Activated naive CD8-positive, alpha-beta T cell treated with anti-CD3 and anti-CD28 coated beads for 36 hours (primary cell): Measurements from ENCODE around the gene KCNMA1. TPM values are rescaled to one million over a fixed set of nuclear protein-coding genes. Genes with fewer than 3 reads are reported as not detected.

Experiments used
- DNase-seq: peaks from one replicate; pipeline ENCODE4 v3.0.0; 2021
- H3K27ac Mint-ChIP-seq: one replicate; pipeline ENCODE4 v1.8.0; 2022; ENCODE audit warnings: mild to moderate bottlenecking, moderate library complexity, mixed read lengths
- H3K27me3 Mint-ChIP-seq: one replicate; pipeline ENCODE4 v1.8.0; 2022; ENCODE audit warnings: mild to moderate bottlenecking, mixed read lengths
- H3K36me3 Mint-ChIP-seq: one replicate; pipeline ENCODE4 v1.8.0; 2021; ENCODE audit warnings: mild to moderate bottlenecking, mixed read lengths
- H3K4me1 Mint-ChIP-seq: one replicate; pipeline ENCODE4 v1.8.0; 2021; ENCODE audit warnings: mixed read lengths
- H3K4me3 Mint-ChIP-seq: one replicate; pipeline ENCODE4 v1.8.0; 2022; ENCODE audit warnings: mild to moderate bottlenecking, moderate library complexity, mixed read lengths
- H3K9me3 Mint-ChIP-seq: one replicate; pipeline ENCODE4 v1.8.0; 2022; ENCODE audit warnings: mixed read lengths
- total RNA-seq, 2 experiments: library from RNA; stranded (reverse); gene quantifications; one replicate each; pipeline ENCODE4 v1.2.3, GENCODE V29; 2021

Gene KCNMA1
- total RNA-seq, 2 experiments from 2014 or later = not detected

- no peaks in the 10 kb centered on the region for H3K36me3 Mint-ChIP-seq
- H3K27me3 Mint-ChIP-seq = peaks cover 25% of the 10 kb centered on the region
- H3K4me1 Mint-ChIP-seq = no peaks in the 10 kb centered on the region
- H3K27ac Mint-ChIP-seq = no peak overlapping the region
- no peaks in the 10 kb centered on the region for H3K9me3 Mint-ChIP-seq
- H3K4me3 Mint-ChIP-seq = no peak overlapping the region
- DNase-seq = no peak
These were observed 6.4 kb downstream of the KCNMA1 start for GRCh38 chr10:77631241-77631640.

GRCh38 chr10:77630507-77630848 lies 7.1 kb downstream of the KCNMA1 start:
- H3K9me3 Mint-ChIP-seq = no peaks in the 10 kb centered on the region
- H3K4me1 Mint-ChIP-seq = peaks cover under 1% of the 10 kb centered on the region
- H3K4me3 Mint-ChIP-seq = no peak overlapping the region
- no peak overlapping the region for H3K27ac Mint-ChIP-seq
- no peak for DNase-seq
- H3K27me3 Mint-ChIP-seq = peaks cover 18% of the 10 kb centered on the region
- H3K36me3 Mint-ChIP-seq = no peaks in the 10 kb centered on the region

GRCh38 chr10:77629775-77630506 lies 7.7 kb downstream of the KCNMA1 start:
- H3K27me3 Mint-ChIP-seq = peaks cover 14% of the 10 kb centered on the region

GRCh38 chr10:77628906-77629730 lies 8.5 kb downstream of the KCNMA1 start:
- no peaks in the 10 kb centered on the region for H3K9me3 Mint-ChIP-seq
- no peak overlapping the region for H3K4me3 Mint-ChIP-seq
- no peak for DNase-seq
- peaks cover 9% of the 10 kb centered on the region for H3K27me3 Mint-ChIP-seq
- H3K27ac Mint-ChIP-seq = no peak overlapping the region
- H3K4me1 Mint-ChIP-seq = peaks cover 2% of the 10 kb centered on the region
- H3K36me3 Mint-ChIP-seq = no peaks in the 10 kb centered on the region

More at GRCh38 chr10:77629775-77630506, 7.7 kb downstream of the KCNMA1 start:
- Mint-ChIP-seq H3K4me3 (no peak overlapping the region), H3K9me3 (no peaks in the 10 kb centered on the region), H3K4me1 (peaks cover 2% of the 10 kb centered on the region), H3K36me3 (no peaks in the 10 kb centered on the region), H3K27ac (no peak overlapping the region)
- DNase-seq = no peak

DNA sequence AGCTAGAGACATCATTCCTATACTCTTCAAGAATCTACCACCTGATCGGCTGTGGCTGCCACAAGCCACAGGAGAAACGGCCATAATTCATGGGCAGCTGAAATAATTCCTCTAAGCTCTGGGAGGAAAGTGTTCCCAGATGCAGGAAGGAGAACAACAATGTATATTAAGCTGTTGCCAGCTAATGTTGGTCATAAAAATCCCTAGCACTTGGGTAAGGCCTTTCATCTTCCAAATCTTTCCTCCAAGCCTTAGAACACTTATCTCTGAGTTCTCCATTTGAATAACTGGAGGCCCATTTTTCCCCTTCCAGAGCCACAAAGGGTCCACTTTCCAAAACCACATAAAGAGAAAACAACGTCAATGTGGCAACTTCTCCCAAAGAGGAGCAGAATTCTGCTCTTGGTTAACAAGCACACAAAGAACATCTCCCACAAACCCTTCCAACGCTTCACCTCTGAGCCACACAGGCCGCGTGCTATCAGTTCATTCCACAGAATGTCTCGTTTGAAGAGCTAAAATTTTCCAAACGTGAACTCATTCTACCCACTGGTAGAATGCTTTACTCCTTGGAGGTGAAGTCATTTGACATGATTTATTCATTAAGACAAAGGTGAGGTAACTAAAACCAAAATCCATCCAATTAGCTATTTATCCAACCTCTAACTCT lies 11.2 kb downstream of the KCNMA1 start:
- H3K36me3 Mint-ChIP-seq = no peaks in the 10 kb centered on the region
- no peak for DNase-seq
- H3K27me3 Mint-ChIP-seq = no peaks in the 10 kb centered on the region
- peaks cover 10% of the 10 kb centered on the region for H3K4me1 Mint-ChIP-seq
- H3K27ac Mint-ChIP-seq = no peak overlapping the region
- no peak overlapping the region for H3K4me3 Mint-ChIP-seq
- no peaks in the 10 kb centered on the region for H3K9me3 Mint-ChIP-seq

- H3K36me3 Mint-ChIP-seq = no peaks in the 10 kb centered on the region
- no peak overlapping the region for H3K4me3 Mint-ChIP-seq
- no peaks in the 10 kb centered on the region for H3K9me3 Mint-ChIP-seq
- H3K27ac Mint-ChIP-seq = no peak overlapping the region
- no peaks in the 10 kb centered on the region for H3K27me3 Mint-ChIP-seq
- peaks cover 10% of the 10 kb centered on the region for H3K4me1 Mint-ChIP-seq
- no peak for DNase-seq
These were observed 12.2 kb downstream of the KCNMA1 start for GRCh38 chr10:77625379-77625778.

DNA sequence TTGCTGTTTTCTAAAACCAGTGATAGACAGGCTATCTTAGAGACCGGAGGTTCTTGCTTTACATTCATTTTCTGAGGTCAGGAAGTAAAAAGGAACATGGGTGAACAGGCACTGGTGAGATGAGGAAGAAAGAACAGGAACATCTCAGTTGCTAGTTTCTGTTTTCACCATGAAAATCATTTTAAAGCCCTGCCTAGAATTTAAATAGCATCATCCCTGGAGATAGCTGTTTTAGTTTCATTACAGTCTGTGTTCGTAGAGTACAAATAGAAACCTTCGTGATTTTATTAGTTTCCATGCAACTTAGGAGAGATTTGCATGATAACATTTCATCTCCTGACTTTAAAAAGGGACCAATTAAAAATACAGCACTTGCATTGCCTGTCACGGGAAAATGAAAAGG lies 14.7 kb downstream of the KCNMA1 start:
- Mint-ChIP-seq H3K36me3 (no peaks in the 10 kb centered on the region), H3K27me3 (no peaks in the 10 kb centered on the region), H3K4me3 (no peak overlapping the region), H3K9me3 (no peaks in the 10 kb centered on the region), H3K27ac (no peak overlapping the region), H3K4me1 (peaks cover 10% of the 10 kb centered on the region)
- no peak for DNase-seq

DNA sequence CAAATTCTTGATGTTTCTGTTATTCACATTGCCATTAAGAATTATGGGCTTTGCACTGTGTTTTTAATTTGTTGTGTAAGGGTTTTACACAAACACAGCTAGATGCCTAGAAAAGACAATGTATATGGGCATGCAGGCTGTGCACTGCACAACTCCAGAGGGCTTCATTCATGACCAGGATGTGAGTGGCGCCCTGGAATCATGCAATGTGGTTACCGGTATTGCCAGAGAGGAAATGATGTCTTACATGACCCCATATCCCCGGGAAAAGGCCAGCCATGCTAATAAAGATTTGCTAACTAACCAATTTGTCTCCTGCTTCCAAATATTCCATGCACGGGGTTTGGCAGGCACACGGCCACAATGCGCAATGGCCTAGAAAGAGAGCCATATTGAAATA lies 16.9 kb downstream of the KCNMA1 start:
- Mint-ChIP-seq H3K9me3 (no peaks in the 10 kb centered on the region), H3K27me3 (no peaks in the 10 kb centered on the region), H3K36me3 (no peaks in the 10 kb centered on the region), H3K4me1 (peaks cover 10% of the 10 kb centered on the region), H3K27ac (no peak overlapping the region), H3K4me3 (no peak overlapping the region)
- no peak for DNase-seq

- H3K36me3 Mint-ChIP-seq = no peaks in the 10 kb centered on the region
- no peaks in the 10 kb centered on the region for H3K27me3 Mint-ChIP-seq
- no peak overlapping the region for H3K4me3 Mint-ChIP-seq
- no peaks in the 10 kb centered on the region for H3K9me3 Mint-ChIP-seq
- H3K4me1 Mint-ChIP-seq = peaks cover 8% of the 10 kb centered on the region
- no peak for DNase-seq
- H3K27ac Mint-ChIP-seq = no peak overlapping the region
These were observed 17.5 kb downstream of the KCNMA1 start for GRCh38 chr10:77619964-77620703.

DNA sequence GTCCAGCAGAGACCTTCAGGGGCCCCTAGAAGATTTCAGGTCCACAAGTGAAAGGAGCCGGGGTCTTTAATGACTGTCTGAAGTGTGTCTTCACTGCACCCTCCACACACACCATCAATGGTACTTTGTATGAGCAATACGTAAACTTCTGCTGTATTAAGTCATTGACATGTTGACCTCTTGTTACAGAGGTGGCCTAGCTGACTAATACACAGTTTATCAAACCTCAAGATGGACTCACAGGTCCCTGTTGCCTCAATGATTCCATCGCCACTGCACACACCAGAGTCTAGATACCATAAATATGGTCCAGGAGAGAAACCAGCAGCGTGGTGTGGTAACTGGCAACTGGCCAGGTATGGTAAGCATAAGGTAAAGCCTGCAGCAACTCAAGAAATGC lies 19.5 kb downstream of the KCNMA1 start:
- no peaks in the 10 kb centered on the region for H3K36me3 Mint-ChIP-seq
- DNase-seq = no peak
- no peak overlapping the region for H3K27ac Mint-ChIP-seq
- peaks cover 7% of the 10 kb centered on the region for H3K4me1 Mint-ChIP-seq
- H3K27me3 Mint-ChIP-seq = no peaks in the 10 kb centered on the region
- H3K4me3 Mint-ChIP-seq = no peak overlapping the region
- no peaks in the 10 kb centered on the region for H3K9me3 Mint-ChIP-seq

DNA sequence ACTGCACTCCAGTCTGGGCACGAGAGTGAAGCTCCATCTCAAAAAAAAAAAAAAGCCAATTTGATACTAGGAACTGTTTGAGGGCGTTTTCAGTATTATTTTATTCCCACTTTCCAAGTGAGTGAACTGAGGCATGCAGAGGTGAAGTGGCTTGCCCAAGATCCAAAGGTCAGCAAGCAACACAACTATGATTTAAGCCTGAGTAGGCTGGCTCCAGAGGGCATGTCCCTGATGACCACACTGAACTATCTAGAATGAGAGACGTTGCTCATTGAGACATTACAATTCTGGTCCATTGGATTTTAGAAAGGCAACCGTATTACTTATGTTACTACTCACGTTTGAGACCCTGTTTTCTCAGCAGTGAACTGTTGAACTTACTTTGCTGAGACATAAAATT lies 20.8 kb downstream of the KCNMA1 start:
- no peaks in the 10 kb centered on the region for H3K4me1 Mint-ChIP-seq
- H3K36me3 Mint-ChIP-seq = no peaks in the 10 kb centered on the region
- no peak overlapping the region for H3K27ac Mint-ChIP-seq
- no peaks in the 10 kb centered on the region for H3K27me3 Mint-ChIP-seq
- H3K9me3 Mint-ChIP-seq = no peaks in the 10 kb centered on the region
- DNase-seq = no peak
- no peak overlapping the region for H3K4me3 Mint-ChIP-seq

DNA sequence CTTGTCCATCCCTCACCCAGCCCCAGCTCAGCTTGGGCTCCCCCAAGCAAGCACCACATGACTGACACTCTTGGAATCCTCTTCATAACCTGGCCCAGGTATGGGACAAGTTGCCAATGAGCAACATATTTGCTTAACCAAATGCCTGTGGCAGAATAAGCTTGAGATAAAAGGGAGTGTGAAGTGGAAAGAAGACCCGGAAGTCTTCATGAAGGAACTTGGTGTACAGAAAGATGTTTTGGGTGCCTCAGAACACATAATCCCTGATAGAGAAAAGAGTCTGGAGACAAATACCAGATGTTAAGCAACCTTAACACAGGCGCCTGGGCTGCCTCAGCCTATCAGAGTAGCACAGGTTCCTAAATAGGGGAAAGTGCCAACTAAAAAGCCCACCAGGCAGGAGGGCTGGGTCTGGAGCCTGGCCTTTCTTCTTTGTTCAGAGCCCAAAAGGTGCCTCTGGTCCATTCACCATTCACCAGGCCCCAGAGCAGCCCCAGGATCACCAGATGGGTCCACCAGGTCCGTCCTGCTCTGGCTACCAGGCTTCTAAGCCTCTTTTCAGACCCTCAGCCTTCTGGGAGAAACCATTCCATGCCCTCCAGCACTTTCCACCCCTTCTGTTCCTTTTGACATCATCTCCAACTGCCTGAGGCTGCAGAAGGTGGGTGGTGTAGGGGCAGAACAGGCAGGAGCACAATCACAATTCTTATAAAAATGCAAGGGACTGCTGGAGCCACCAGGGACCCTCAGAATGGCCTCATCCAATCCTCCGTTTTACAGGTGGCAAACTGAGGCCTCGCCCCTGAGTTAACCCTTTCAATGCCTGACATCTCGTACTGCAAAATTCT lies 22.6 kb downstream of the KCNMA1 start:
- Mint-ChIP-seq H3K4me3 (no peak overlapping the region), H3K36me3 (no peaks in the 10 kb centered on the region), H3K27ac (no peak overlapping the region), H3K9me3 (no peaks in the 10 kb centered on the region), H3K27me3 (no peaks in the 10 kb centered on the region), H3K4me1 (no peaks in the 10 kb centered on the region)
- no peak for DNase-seq

- Mint-ChIP-seq H3K27ac (no peak overlapping the region), H3K36me3 (no peaks in the 10 kb centered on the region), H3K27me3 (no peaks in the 10 kb centered on the region), H3K9me3 (no peaks in the 10 kb centered on the region), H3K4me1 (no peaks in the 10 kb centered on the region), H3K4me3 (no peak overlapping the region)
- DNase-seq = no peak
These were observed 24.0 kb downstream of the KCNMA1 start for GRCh38 chr10:77613476-77614130.

DNA sequence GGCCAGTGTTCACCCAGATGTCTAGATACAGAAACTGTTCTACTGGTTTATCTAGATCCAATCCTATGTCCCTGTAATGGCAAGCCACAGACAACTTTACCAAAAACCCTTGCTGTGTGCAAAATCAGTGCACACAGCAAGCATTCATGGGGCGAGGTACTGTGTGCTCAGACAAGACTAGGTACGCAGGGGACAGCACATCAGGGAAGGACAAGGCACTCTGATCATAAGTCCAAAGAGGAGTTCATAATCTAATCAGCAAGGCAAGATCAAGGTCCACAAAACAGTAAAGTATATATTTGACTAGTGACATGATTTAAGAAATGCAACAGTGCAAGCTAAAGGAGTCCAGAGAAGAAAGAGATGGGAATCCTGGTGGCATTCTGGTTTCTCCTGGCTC lies 25.9 kb downstream of the KCNMA1 start:
- DNase-seq = no peak
- no peak overlapping the region for H3K27ac Mint-ChIP-seq
- H3K36me3 Mint-ChIP-seq = no peaks in the 10 kb centered on the region
- H3K27me3 Mint-ChIP-seq = no peaks in the 10 kb centered on the region
- no peak overlapping the region for H3K4me3 Mint-ChIP-seq
- no peaks in the 10 kb centered on the region for H3K9me3 Mint-ChIP-seq
- no peaks in the 10 kb centered on the region for H3K4me1 Mint-ChIP-seq
